NCI-H510A (cell line): Measurements from ENCODE around the gene GRID2IP.
"Not testable (repeated sequence)": the region's sequence is repeated elsewhere in the genome, so short reads cannot be mapped to it uniquely, and the experiment has no call there.

ENCODE experiments used
- DNase-seq: peaks from one replicate; lab custom pipeline; 2025; lab: John Stamatoyannopoulos, UW

The GRID2IP gene

GRCh38 chr7:6487184-6487545 lies 64.1 kb downstream of the GRID2IP start:
- no peak for DNase-seq

- no peak for DNase-seq
These were observed 64.7 kb downstream of the GRID2IP start for GRCh38 chr7:6486438-6487183.

DNA sequence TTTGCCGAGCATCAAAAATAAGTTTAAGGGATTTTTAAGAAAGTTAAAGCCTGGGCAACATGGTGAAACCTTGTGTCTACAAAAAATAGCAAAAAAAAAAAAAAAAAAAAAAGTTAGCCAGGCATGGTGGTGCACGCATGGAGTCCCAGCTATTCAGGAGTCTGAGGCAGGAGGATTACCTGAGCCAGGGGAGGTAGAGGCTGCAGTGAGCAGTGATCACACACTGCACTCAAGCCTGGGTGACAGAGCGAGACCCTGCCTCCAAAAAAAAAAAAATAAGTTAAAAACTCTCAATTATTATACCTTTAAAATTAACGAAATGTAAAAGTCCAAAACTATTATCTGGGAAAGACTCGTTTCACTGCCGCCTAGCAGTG lies 68.5 kb downstream of the GRID2IP start:
- no peak for DNase-seq

DNA sequence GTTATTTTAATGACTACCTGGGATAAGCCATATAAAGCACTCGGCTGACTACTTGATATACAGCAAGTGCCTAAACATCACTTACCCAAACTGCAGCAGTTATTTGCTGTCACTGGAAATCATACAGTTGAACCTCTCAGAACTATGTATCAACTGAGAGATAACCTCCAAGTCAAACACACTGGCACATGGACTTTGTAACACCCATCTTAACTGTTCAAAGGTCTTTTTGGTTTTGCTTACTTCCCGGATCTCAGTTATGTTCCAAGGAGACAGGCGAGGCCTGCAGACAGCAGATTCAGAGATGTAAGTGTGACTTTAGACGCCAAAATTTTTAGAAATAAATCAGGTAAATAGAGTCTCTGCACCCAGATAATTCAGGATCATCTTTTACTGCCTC lies 69.0 kb downstream of the GRID2IP start:
- DNase-seq, result no peak

DNA sequence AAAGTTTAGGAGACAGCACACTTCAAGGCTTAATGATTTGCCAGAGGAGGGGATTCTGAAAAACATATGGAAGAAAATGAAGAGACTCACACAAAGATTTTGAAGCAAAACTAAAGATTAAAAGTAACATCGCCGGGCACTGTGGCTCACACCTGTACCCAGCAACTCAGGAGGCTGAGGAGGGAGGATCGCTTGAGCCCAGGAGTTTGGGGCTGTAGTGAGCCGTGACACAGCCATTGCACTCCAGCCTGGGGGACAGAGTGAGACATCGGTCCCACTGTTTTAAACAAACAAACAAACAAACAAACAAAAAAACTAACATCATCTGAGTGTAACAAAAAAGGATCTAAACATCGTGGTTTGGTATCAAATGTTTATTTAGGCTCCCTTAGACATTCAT lies 69.8 kb downstream of the GRID2IP start:
- DNase-seq, result no peak

- DNase-seq, result no peak
These were observed 71.0 kb downstream of the GRID2IP start for GRCh38 chr7:6480323-6480660.

- DNase-seq, result no peak
These were observed 72.2 kb downstream of the GRID2IP start for GRCh38 chr7:6479067-6479466.

DNA sequence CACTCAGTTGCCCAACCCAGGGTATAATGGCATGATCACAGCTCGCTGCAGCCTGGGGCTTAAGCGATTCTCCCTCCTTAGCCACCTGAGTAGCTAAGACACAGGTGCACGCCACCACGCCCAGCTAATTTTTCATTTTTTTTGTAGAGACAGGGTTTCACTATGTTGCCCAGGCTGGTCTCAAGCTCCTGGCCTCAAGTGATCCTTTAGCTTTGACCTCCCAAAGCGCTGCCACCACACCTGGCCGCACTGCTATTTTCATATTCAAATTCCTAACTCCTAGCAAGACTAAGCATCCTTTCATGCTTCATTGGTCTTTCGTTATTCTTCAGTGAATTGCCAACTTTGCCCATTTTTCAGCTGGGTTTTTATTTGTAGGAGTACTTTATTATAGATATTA lies 73.1 kb downstream of the GRID2IP start:
- no peak for DNase-seq

DNA sequence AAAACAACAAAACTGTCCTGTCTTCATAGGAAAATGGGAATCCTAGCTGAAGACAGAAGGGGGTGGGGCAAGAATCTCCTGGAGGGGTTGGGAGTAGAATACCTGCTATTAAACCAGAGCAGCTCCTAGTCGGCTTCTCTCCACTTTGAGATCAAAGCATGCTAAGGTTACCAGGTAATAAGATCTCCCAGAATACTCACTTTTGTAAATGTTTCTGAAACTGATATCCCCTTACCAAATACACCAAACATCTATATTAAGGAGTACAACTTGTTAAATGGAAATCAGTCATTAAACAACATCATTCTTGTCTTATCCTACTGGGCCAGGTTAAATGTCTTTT lies 74.0 kb downstream of the GRID2IP start:
- no peak for DNase-seq

- no peak for DNase-seq
These were observed 74.5 kb downstream of the GRID2IP start for GRCh38 chr7:6476596-6477317.

- DNase-seq, result no peak
These were observed 75.7 kb downstream of the GRID2IP start for GRCh38 chr7:6475433-6476186.

GRCh38 chr7:6465862-6466261 lies 85.4 kb downstream of the GRID2IP start:
- DNase-seq, result no peak

- not testable (repeated sequence) for DNase-seq
These were observed 87.7 kb downstream of the GRID2IP start for GRCh38 chr7:6463609-6464008.

DNA sequence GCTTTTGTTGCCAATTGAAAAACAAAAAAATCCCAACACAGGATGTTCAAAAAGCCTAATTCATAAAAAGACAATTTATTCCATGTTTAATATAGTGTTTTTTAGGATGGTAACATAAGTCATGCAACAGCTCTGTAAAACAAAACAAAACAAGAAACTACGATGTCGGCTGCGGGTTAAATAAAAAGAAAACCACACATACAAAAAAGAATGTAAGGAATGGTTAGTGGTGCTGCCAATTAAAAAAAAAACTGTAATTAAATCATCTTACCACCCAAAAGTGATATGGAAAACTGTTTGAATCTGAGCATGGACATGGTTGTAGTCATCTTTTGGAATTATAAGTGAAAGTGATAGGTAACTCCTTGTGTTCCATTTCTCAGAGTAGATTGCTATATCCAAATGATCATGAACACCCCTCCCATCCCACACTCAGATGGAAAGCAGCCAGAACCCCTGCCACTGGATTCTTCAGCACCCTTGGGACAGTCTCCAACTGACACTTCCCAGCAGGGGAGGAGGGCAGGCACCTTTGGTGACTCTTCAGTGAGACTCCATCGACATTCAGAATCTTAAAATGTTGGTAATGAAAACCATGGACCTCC lies 89.2 kb downstream of the GRID2IP start:
- no peak for DNase-seq

GRCh38 chr7:6460990-6461584 lies 90.2 kb downstream of the GRID2IP start:
- DNase-seq, result no peak

DNA sequence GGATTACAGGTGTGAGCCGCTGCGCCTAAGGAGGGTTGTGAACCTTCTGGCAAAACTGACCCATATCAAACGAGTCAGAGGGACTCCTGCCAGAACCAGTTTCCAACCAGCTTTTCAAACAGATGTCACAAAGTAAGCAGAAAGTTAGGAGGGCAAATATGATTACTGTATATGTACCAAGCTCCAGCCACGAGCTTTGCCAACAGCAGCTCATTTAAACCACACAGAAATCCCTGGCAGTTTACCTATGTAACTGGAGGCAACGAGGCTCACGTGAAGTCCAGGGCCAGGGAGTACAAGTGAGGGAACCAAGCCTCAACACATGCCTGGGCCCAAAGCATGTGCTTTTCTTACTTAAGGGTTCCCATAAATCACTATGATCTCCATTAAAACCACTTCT lies 91.0 kb downstream of the GRID2IP start:
- no peak for DNase-seq

GRCh38 chr7:6458676-6459075 lies 92.6 kb downstream of the GRID2IP start:
- not testable (repeated sequence) for DNase-seq

GRCh38 chr7:6453734-6454133 lies 97.5 kb downstream of the GRID2IP start:
- DNase-seq, result no peak

DNA sequence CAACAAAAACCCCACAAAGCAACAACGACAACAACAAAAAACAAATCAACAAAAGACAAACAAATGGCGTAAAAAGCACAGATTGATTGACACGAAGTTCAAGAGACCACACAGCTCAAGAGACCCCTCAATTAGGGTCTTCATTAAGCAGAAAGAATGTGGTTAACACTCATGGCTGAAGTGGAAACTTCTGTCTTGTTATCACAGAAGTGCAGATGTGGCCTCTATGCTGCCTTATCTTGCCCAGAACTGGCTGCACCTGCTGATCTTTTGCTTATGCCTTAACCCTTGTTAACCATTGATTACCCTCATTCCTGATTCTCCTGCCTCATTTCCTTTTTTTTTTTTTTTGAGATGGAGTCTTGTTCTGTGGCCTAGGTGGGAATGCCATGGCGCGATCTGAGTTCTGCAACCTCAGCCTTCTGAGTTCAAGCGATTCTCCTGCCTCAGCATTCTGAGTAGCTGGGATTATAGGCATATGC lies 100.0 kb downstream of the GRID2IP start:
- DNase-seq, result no peak

DNA sequence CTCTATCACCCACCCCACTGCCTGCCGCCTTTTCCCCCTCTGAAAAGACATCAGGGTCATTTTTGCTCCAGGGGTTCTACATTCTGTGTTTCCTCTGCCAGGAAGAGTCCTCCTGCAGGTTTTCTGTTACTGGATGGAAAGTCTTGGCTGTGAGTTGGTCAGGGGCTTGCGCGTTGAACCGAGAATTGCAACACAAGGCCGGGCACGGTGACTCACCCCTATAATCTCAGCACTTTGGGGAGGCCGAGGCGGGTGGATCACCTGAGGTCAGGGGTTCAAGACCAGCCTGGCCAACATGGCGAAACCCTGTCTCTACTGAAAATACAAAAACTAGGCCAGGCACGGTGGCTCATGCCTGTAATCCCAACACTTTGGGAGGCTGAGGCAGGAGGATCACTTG lies 100.7 kb downstream of the GRID2IP start:
- DNase-seq, result not testable (repeated sequence)

- not testable (repeated sequence) for DNase-seq
These were observed 101.4 kb downstream of the GRID2IP start for GRCh38 chr7:6449884-6450283.

DNA sequence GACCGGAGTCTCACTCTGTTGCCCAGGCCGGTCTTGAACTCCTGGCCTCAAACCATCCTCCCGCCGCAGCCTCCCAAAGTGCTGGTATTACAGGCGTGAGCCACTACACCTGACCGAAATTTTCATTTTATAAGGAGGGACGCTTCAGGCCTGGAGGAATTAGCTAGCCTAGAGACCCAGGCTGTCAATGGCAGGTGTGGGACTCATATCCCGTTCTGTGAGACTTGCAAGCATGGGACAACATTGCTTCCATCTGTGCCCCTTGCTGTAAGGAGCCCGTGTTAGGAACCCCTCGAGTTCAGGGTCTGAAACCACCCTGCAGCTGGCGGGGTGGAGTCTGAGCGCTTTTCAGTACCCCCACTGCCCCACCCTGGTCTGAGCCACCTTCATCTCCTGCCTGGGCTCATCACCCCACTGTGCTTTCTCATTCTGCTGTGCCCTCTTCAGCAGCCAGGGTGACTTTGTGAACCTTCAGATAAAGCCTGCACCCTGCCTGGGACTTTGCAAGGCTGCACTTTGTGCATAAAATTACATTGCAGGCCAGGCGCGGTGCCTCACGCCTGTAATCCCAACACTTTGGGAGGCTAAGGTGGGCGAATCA lies 102.2 kb downstream of the GRID2IP start:
- DNase-seq, result no peak
